K562 treated with DMSO at 1 percent for 4 hours (cell line): ENCODE measurements around the gene VCX3B. TPM values are rescaled to one million over a fixed set of nuclear protein-coding genes. Genes with fewer than 3 reads are reported as not detected.

Source experiments
- total RNA-seq: library from RNA; unstranded; fragments of 300-600 nt; gene quantifications from 2 replicates; pipeline ENCODE4 v1.2.3, GENCODE V29; 2022; ENCODE audit not compliant: insufficient read depth

Gene VCX3B
- total RNA-seq = 13.5 and 15.5 TPM in 2 replicates

GRCh38 chrX:8464530-8464929 is at the start of gene VCX3B:
VCX3B (plus strand) TSS chrX:8464830; CDS start chrX:8465451, 621 bp downstream.

